ENCODE data around the gene OR52M1.
"Not testable (repeated sequence)": the region's sequence is repeated elsewhere in the genome, so short reads cannot be mapped to it uniquely, and the experiment has no call there.

The OR52M1 gene

GRCh38 chr11:4544891-4545290, at the start of gene OR52M1:
OR52M1 (plus strand) TSS chr11:4545191; CDS start chr11:4545191, 0 bp downstream.
- DNase-seq (ENCODE audit: low read depth in 2 of 2) = no peak

- no peak for DNase-seq (ENCODE audit: low read depth in 2 of 2)
Observed at GRCh38 chr11:4495487-4495886, 49.5 kb upstream of the OR52M1 start.

- DNase-seq (ENCODE audit: low read depth in 2 of 2) = no peak
Observed at GRCh38 chr11:4495986-4496385, 49.0 kb upstream of the OR52M1 start.

- no peak for DNase-seq (ENCODE audit: low read depth in 2 of 2)
Observed at GRCh38 chr11:4496557-4497248, 48.3 kb upstream of the OR52M1 start.

GRCh38 chr11:4508886-4509285, 36.1 kb upstream of the OR52M1 start:
- no peak for DNase-seq (ENCODE audit: low read depth in 2 of 2)

GRCh38 chr11:4511282-4512245, 33.4 kb upstream of the OR52M1 start:
- no peak for DNase-seq (ENCODE audit: low read depth in 2 of 2)

GRCh38 chr11:4514196-4514595, 30.8 kb upstream of the OR52M1 start:
- no peak for DNase-seq (ENCODE audit: low read depth in 2 of 2)

GRCh38 chr11:4522339-4522738, 22.7 kb upstream of the OR52M1 start:
- no peak for DNase-seq (ENCODE audit: low read depth in 2 of 2)

GRCh38 chr11:4522752-4523151, 22.2 kb upstream of the OR52M1 start:
- DNase-seq (ENCODE audit: low read depth in 2 of 2) = no peak

- no peak for DNase-seq (ENCODE audit: low read depth in 2 of 2)
Observed at GRCh38 chr11:4523666-4524065, 21.3 kb upstream of the OR52M1 start.

GRCh38 chr11:4527926-4528325, 17.1 kb upstream of the OR52M1 start:
- DNase-seq (ENCODE audit: low read depth in 2 of 2) = no peak

- not testable (repeated sequence) for DNase-seq (ENCODE audit: low read depth in 2 of 2)
Observed at GRCh38 chr11:4531686-4532085, 13.3 kb upstream of the OR52M1 start.

GRCh38 chr11:4539603-4540219, 5.3 kb upstream of the OR52M1 start:
- peak in 1 of 2 donors; percentile 11 for DNase-seq (ENCODE audit: low read depth in 2 of 2)

- no peak for DNase-seq (ENCODE audit: low read depth in 2 of 2)
Observed at GRCh38 chr11:4541071-4541470, 3.9 kb upstream of the OR52M1 start.

GRCh38 chr11:4543561-4543960, 1.4 kb upstream of the OR52M1 start:
- DNase-seq (ENCODE audit: low read depth in 2 of 2) = no peak

- no peak for DNase-seq (ENCODE audit: low read depth in 2 of 2)
Observed at GRCh38 chr11:4546878-4547277, 1.9 kb downstream of the OR52M1 start.

- no peak for DNase-seq (ENCODE audit: low read depth in 2 of 2)
Observed at GRCh38 chr11:4547416-4547815, 2.4 kb downstream of the OR52M1 start.

GRCh38 chr11:4551346-4551979, 6.5 kb downstream of the OR52M1 start:
- DNase-seq (ENCODE audit: low read depth in 2 of 2) = no peak

- no peak for DNase-seq (ENCODE audit: low read depth in 2 of 2)
Observed at GRCh38 chr11:4559527-4560440, 14.8 kb downstream of the OR52M1 start.

GRCh38 chr11:4560467-4560866, 15.5 kb downstream of the OR52M1 start:
- no peak for DNase-seq (ENCODE audit: low read depth in 2 of 2)

GRCh38 chr11:4565371-4565770, 20.4 kb downstream of the OR52M1 start:
- DNase-seq (ENCODE audit: low read depth in 2 of 2) = no peak

All from stimulated activated CD8-positive, alpha-beta memory T cell treated with anti-CD3 and anti-CD28 coated beads, Interleukin-15, amount 100 ng/mL, for 48 hours (primary cell).